OCI-LY7 (cell line): ENCODE results near the gene OMA1. TPM values are rescaled to one million over a fixed set of nuclear protein-coding genes. Genes with fewer than 3 reads are reported as not detected.

Experiments used
- BruUV-seq: library from RNA; stranded (reverse); fragments of 400-500 nt; replicated peaks from 2 replicates; lab custom pipeline; 2021; lab: Mats Ljungman, UMichigan
- CTCF ChIA-PET: fragments of 300-600 bp; sonication (Branson Sonifier 250); formaldehyde crosslinking; loops from one replicate; lab custom pipeline; 2022; ENCODE audit warnings: antibody characterized with exemption; ENCODE audit not compliant: unreplicated experiment; lab: Charles Lee
- POLR2A ChIA-PET: fragments of 300-600 bp; sonication (Branson Sonifier 250); formaldehyde crosslinking; loops from one replicate; lab custom pipeline; 2022; ENCODE audit warnings: antibody characterized with exemption; lab: Charles Lee
- DNase-seq: peaks from one replicate; pipeline ENCODE4 v3.0.0-alpha.2; 2015; ENCODE audit warnings: low spot score
- H2AFZ ChIP-seq: fragments of 200-600 bp; sonication (generic), shearing (Covaris generic); 2 replicates; pipeline ENCODE4 v1.6.1; 2014; ENCODE audit warnings: mild to moderate bottlenecking, antibody characterized with exemption, low read length, moderate library complexity
- H3K27ac ChIP-seq: fragments of 200-600 bp; sonication (generic); 2 replicates; pipeline ENCODE4 v1.5.1; 2014; ENCODE audit warnings: mixed run types, low read depth, mild to moderate bottlenecking, moderate library complexity, low read length, inconsistent platforms; ENCODE audit not compliant: poor library complexity, severe bottlenecking
- H3K36me3 ChIP-seq: fragments of 200-600 bp; sonication (generic); 2 replicates; pipeline ENCODE4 v1.6.1; 2014; ENCODE audit warnings: mild to moderate bottlenecking, antibody characterized with exemption, low read length, moderate library complexity, mixed read lengths; ENCODE audit not compliant: insufficient read depth
- H3K4me1 ChIP-seq: fragments of 200-600 bp; sonication (generic); 2 replicates; pipeline ENCODE4 v1.5.1; 2014; ENCODE audit warnings: mild to moderate bottlenecking, low read length; ENCODE audit not compliant: insufficient read depth, poor library complexity, severe bottlenecking
- H3K4me2 ChIP-seq: fragments of 200-600 bp; sonication (generic); 2 replicates; pipeline ENCODE4 v1.6.1; 2014; ENCODE audit warnings: mild to moderate bottlenecking, low read length
- H3K4me3 ChIP-seq: fragments of 200-600 bp; sonication (generic); 2 replicates; pipeline ENCODE4 v1.5.1; 2014; ENCODE audit warnings: mild to moderate bottlenecking, low read depth, low read length; ENCODE audit not compliant: poor library complexity, severe bottlenecking
- H3K79me2 ChIP-seq: fragments of 200-600 bp; sonication (generic); 2 replicates; pipeline ENCODE4 v1.6.1; 2016; ENCODE audit warnings: low read depth, mild to moderate bottlenecking, low read length, moderate library complexity, mixed read lengths; ENCODE audit not compliant: insufficient read depth
- H3K9me2 ChIP-seq: fragments of 200-600 bp; sonication (generic); 2 replicates; pipeline ENCODE4 v1.6.1; 2016; ENCODE audit warnings: mild to moderate bottlenecking, low read length, mixed read lengths; ENCODE audit not compliant: insufficient read depth
- H3K9me3 ChIP-seq: fragments of 200-600 bp; sonication (generic); 2 replicates; pipeline ENCODE4 v1.6.1; 2014; ENCODE audit warnings: mild to moderate bottlenecking, mixed run types, low read length, mixed read lengths
- H4K20me1 ChIP-seq: fragments of 200-600 bp; sonication (generic); 2 replicates; pipeline ENCODE4 v1.6.1; 2014; ENCODE audit warnings: mild to moderate bottlenecking, antibody characterized with exemption, low read length, moderate library complexity, mixed read lengths; ENCODE audit not compliant: insufficient read depth
- CTCF ChIP-seq: fragments of 200-600 bp; sonication (generic); conservative IDR thresholded peaks from 2 replicates; pipeline ENCODE4 v1.5.1; 2014; ENCODE audit warnings: mild to moderate bottlenecking, antibody characterized with exemption, low read length, moderate library complexity, mixed read lengths
- EZH2phosphoT487 ChIP-seq: fragments of 200-600 bp; sonication (generic); IDR thresholded peaks from 2 replicates; pipeline ENCODE4 v1.6.1; 2018; ENCODE audit warnings: low read depth, borderline replicate concordance, mild to moderate bottlenecking, mixed run types, antibody characterized with exemption, low read length, moderate library complexity, mixed read lengths
- intact Hi-C: fragments of 100-400 bp; cut with micrococcal nuclease; formaldehyde crosslinking; loops from one replicate; pipeline ENCODE4 v1.10.0; 2022; ENCODE audit not compliant: unreplicated experiment
- total RNA-seq, 2 experiments: library from RNA; depleted of rRNA in 1 of 2; stranded (reverse); fragments of >200 nt in 1 of 2; shearing (Covaris generic) in 1 of 2; gene quantifications; 2 replicates each; pipeline ENCODE4 v1.2.3, GENCODE V29; 2014 to 2022

Gene OMA1
- total RNA-seq, 2 experiments from 2014 or later: 35.9 to 38.5 TPM

DNA sequence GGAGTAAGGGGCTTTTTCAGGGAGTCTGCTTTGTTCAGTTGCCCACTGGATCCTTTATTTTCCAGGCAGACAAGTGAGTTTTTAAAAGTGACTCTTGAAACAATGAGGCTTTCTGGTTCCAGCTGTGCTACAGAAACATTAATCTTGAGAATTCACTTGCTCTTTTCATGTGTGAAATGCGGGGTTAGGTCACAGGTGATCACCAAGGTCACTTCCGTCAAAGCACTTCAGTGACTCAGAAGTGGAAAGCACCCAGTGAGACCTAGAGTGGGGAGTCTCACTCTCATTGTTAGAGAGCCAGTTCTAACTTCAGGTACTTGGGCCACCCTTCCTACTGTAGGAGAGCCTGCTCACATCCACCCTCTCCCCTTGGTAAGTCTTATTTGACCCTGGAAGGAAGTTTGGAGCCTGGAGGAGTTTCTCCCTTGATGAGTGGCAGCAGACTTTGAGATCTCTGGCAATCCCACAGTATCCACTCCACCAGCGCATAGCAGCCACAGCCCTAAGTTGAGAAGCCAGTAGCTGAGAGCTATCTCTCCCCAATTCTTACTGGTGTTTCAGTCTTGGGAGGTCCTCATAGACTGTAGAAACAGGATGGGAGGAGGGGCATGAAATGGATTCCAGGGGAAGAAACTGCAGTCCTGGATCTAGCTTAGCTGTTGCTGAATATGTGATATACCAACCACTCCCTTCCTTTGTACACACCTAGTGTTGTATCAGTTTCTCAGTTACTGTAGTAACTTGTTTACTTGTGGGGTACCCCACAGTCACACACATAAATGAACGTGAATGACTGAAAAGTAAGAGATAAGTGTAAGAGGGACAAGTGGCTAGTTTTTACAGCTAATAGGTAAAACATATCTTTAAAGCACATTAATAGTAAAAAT, 27.4 kb upstream of the OMA1 start:
- ChIA-PET CTCF (no interaction called here), POLR2A (interaction anchor here (0.6 kb wide), 1 partner anchor 1156 kb away, joined by 4 read pairs; no protein-coding TSS in a partner anchor)
- H3K9me3 ChIP-seq: no peaks in the 10 kb centered on the region
- no peaks in the 10 kb centered on the region for H3K36me3 ChIP-seq
- H3K4me3 ChIP-seq: no peak overlapping the region
- intact Hi-C loops: no loop called here
- BruUV-seq: no TSS peak
- TF ChIP-seq EZH2phosphoT487: no peak
- TF ChIP-seq CTCF: no peak
- no peaks in the 10 kb centered on the region for H3K79me2 ChIP-seq
- H3K4me1 ChIP-seq: no peaks in the 10 kb centered on the region
- no peaks in the 10 kb centered on the region for H4K20me1 ChIP-seq
- no peak for DNase-seq
- H3K27ac ChIP-seq: no peak overlapping the region
- no peak overlapping the region for H2AFZ ChIP-seq
- no peaks in the 10 kb centered on the region for H3K9me2 ChIP-seq
- no peak overlapping the region for H3K4me2 ChIP-seq

- no peaks in the 10 kb centered on the region for H4K20me1 ChIP-seq
- H3K36me3 ChIP-seq: no peaks in the 10 kb centered on the region
- no peaks in the 10 kb centered on the region for H3K79me2 ChIP-seq
- POLR2A ChIA-PET: interaction anchor here (1.1 kb wide), 1 partner anchor 12 kb away, joined by 3 read pairs; no protein-coding TSS in a partner anchor
- no peak overlapping the region for H3K4me3 ChIP-seq
- TF ChIP-seq CTCF (no peak), EZH2phosphoT487 (no peak)
- no peak for DNase-seq
- H3K9me3 ChIP-seq: no peaks in the 10 kb centered on the region
- H3K27ac ChIP-seq: no peak overlapping the region
- no TSS peak for BruUV-seq
- CTCF ChIA-PET: no interaction called here
- H2AFZ ChIP-seq: no peak overlapping the region
- H3K4me1 ChIP-seq: no peaks in the 10 kb centered on the region
- no peaks in the 10 kb centered on the region for H3K9me2 ChIP-seq
- intact Hi-C loops: no loop called here
- H3K4me2 ChIP-seq: no peak overlapping the region
These were observed 26.6 kb upstream of the OMA1 start for GRCh38 chr1:58573138-58573537.

DNA sequence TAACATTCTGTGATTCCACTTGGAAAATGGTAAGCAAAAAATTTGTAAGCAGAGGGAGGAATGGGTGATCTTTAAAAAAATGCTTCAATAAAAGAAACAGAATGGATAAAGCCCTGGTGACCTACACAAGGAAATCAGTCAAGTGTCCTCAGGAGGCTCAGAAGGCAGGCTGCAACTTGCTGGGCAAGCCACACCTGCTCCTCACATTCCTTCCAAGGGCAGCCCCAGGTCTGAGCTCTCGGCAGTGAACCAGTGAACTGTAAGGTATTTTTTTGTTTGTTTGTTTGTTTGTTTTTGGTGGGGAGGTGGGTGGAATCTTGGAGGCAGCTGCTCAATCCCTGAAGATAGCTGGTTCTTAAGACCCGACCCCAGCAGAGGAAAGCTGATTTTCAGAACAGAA, 26.2 kb upstream of the OMA1 start:
- H3K79me2 ChIP-seq: no peaks in the 10 kb centered on the region
- no peak overlapping the region for H2AFZ ChIP-seq
- BruUV-seq: no TSS peak
- no peaks in the 10 kb centered on the region for H3K4me1 ChIP-seq
- ChIA-PET POLR2A (interaction anchor here (1.1 kb wide), 1 partner anchor 12 kb away, joined by 3 read pairs; no protein-coding TSS in a partner anchor), CTCF (no interaction called here)
- no peak for DNase-seq
- H3K9me2 ChIP-seq: no peaks in the 10 kb centered on the region
- H4K20me1 ChIP-seq: no peaks in the 10 kb centered on the region
- no peak overlapping the region for H3K4me3 ChIP-seq
- intact Hi-C loops: no loop called here
- H3K4me2 ChIP-seq: no peak overlapping the region
- H3K36me3 ChIP-seq: no peaks in the 10 kb centered on the region
- H3K9me3 ChIP-seq: no peaks in the 10 kb centered on the region
- H3K27ac ChIP-seq: no peak overlapping the region
- TF ChIP-seq CTCF: no peak
- no peak for TF ChIP-seq EZH2phosphoT487
